GM21526 (cell line): ENCODE results near the gene UBA52.
A peak's percentile ranks its signal among the peaks of the same experiment; 100 is the strongest.
"Not testable (repeated sequence)": the region's sequence is repeated elsewhere in the genome, so short reads cannot be mapped to it uniquely, and the experiment has no call there.

Source experiments
- ATAC-seq: cut with Tn5 transposase; IDR thresholded peaks from one replicate; pipeline ENCODE4 v1.9.1; 2021; ENCODE audit warnings: moderate library complexity; ENCODE audit not compliant: unreplicated experiment, low FRiP score

Gene UBA52

GRCh38 chr19:18571564-18572344, at the start of gene UBA52:
Gene UBA52, plus strand, starts transcription at chr19:18571857. Its CDS starts 1,444 bp downstream, at chr19:18573301.
- peak; percentile 75 for ATAC-seq

GRCh38 chr19:18522124-18522861, 49.4 kb upstream of the UBA52 start:
- ATAC-seq = peak; percentile 80

- ATAC-seq = not testable (repeated sequence)
Measured at GRCh38 chr19:18522862-18523440, 48.7 kb upstream of the UBA52 start.

- no peak for ATAC-seq
Measured at GRCh38 chr19:18523841-18524240, 47.8 kb upstream of the UBA52 start.

- ATAC-seq = no peak
Measured at GRCh38 chr19:18526316-18526715, 45.3 kb upstream of the UBA52 start.

GRCh38 chr19:18529782-18530181, 41.9 kb upstream of the UBA52 start:
- ATAC-seq = no peak

- no peak for ATAC-seq
Measured at GRCh38 chr19:18531485-18531884, 40.2 kb upstream of the UBA52 start.

- no peak for ATAC-seq
Measured at GRCh38 chr19:18532168-18532890, 39.3 kb upstream of the UBA52 start.

GRCh38 chr19:18533058-18533457, 38.6 kb upstream of the UBA52 start:
- ATAC-seq = no peak

- no peak for ATAC-seq
Measured at GRCh38 chr19:18536475-18536874, 35.2 kb upstream of the UBA52 start.

GRCh38 chr19:18537431-18537830, 34.2 kb upstream of the UBA52 start:
- ATAC-seq = no peak

- ATAC-seq = no peak
Measured at GRCh38 chr19:18538115-18538514, 33.5 kb upstream of the UBA52 start.

- ATAC-seq = no peak
Measured at GRCh38 chr19:18539372-18539771, 32.3 kb upstream of the UBA52 start.

- not testable (repeated sequence) for ATAC-seq
Measured at GRCh38 chr19:18540200-18540599, 31.5 kb upstream of the UBA52 start.

- ATAC-seq = no peak
Measured at GRCh38 chr19:18541258-18541991, 30.2 kb upstream of the UBA52 start.

- ATAC-seq = no peak
Measured at GRCh38 chr19:18541992-18542940, 29.4 kb upstream of the UBA52 start.

GRCh38 chr19:18542941-18543813, 28.5 kb upstream of the UBA52 start, which contains the start of gene FKBP8:
Gene FKBP8, minus strand, starts transcription at chr19:18543573. Its CDS starts 1,603 bp downstream, at chr19:18541970.
- ATAC-seq = peak; percentile 74
